HPDE6-E6E7 (cell line): Measurements from ENCODE around the gene KCNQ2.

Experiments
- DNase-seq: peaks from one replicate; pipeline ENCODE4 v3.0.0; 2011; ENCODE audit warnings: missing footprints; ENCODE audit errors: extremely low spot score

Gene KCNQ2

DNA sequence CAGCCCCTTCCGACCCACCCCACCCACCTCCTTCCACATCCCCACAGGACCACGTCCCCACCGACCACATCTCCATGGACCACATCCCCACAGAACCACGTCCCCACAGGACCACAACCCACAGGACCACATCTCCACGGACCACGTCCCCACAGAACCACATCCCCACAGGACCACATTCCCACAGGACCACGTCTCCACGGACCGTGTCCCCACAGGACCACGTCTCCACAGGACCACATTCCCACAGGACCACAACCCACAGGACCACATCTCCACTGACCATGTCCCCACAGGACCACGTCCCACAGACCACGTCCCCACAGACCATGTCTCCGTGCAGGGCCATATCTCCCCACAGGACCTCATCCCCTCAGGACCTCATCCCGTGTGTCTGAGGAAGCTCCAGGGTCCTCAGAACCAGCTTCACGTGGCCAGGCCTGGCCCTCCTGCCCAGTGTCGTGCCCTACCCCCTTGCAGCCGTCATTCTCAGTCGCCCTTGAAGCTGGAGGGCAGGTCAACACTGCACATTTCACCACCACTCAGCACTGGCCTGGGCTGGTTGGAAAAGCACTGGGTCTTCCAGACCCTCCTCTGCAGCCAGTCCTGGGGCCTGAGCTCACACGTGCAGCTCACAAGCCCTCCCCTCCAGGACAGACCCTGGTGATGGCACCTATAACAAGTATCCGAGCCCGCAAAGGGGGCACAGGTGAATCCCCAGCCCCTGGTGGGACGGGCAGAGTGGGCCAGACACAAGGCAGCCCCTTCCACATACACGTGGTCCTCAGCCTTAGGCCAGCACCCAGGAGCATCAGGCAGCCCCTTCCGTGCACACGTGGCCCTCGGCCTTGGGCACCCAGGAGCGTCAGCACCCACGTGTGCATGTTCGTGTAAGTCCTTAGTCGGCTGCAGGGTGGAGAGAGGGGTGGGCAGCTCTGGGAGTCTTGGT, 115.2 kb downstream of the KCNQ2 start:
- no peak for DNase-seq

DNA sequence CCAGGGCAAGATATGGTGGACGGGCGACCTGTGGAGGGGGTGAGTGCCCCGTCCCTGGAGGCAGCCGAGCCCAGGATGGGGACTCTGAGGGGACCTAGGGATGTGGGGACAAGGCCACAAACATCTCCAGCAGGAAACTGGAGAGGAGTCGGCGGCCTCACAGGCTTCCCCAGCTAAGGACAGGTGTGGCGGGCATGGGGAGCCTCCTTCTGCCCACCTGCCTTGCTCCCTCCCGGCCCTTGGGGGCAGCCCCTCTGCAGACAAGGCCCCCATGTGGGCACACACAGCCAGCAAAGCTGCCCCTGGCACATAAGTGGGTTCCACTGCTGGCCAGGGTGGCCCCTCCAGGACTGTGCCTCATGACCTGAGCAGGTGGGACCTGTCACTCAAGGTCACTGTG, 115.9 kb downstream of the KCNQ2 start:
- no peak for DNase-seq

DNA sequence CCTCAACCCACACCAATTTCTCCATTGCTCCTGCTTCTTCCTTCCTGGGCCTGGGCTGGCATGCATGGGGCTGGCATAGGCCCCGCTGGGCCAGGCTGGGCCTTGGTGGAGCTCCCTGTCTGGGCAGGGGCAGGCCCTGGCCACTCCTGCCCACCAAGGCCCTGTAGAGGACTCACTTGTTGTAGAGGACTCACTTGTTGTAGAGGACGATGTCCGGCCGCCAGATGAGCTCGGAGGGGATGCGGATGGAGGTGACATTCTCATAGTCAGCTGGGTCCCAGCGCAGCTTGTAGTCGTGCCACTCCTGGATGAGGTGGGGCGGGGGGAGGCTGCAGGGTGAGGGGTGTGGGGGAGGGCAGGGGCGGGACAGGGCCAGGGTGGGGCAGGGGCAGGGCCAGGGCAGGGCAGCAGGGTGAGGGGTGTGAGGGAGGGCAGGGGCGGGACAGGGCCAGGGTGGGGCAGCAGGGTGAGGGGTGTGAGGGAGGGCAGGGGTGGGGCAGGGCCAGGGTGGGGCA, 116.6 kb downstream of the KCNQ2 start:
- no peak for DNase-seq

DNA sequence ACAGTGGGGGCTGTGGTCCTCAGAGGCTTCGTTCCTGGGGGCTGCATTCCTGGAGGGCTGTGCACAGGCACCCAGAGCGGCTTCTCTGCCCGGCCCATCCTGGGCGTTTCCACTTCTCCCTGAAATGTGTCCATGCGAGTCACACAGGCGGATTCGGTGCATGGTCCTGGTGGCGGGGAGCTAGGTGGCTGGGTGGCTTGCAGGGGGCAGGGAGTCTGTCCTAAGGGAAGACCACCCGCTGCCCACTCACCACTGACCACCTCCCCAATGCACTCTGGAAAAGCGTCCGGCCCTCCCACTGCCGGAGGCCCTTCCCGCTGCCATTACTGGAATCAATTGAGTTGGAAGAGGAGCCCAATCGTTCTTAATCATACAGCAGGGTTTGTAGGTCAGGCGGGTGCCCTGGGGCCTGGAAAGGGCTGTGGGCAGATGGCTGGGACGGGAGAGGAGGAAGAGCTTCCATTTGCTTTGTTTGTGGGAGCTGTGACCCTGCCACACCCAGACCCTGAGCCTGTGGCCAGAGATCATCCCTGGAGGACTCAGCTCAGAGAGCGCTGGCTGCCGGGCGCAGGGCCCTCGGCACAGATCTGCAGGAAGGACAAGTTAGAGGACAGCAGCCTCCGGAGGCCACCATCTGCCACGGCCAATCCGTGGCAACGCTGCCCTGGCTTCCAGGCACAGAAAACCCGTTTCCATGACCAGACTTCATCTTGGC, 117.7 kb downstream of the KCNQ2 start:
- DNase-seq: no peak

DNA sequence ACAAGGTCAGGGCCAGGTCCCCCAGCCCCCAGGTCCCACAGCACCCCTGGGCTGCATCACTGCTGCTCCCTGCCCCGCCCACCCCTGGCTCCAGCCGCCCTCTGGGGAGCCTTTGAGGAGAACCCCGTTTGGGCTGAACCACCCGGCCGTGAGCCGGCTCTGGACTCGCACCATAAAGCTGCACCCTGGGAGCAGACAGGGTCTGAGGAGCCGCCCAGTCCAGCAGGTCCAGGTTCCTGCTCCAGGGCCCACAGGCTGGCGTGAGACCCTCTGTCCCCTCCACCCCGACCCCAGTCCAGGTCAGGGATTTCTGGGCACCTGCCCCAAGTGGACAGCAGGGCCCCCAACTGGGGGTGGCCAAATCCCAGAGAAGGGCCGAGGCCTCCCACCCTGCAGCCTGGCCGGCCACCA, 119.6 kb downstream of the KCNQ2 start:
- DNase-seq: no peak

DNA sequence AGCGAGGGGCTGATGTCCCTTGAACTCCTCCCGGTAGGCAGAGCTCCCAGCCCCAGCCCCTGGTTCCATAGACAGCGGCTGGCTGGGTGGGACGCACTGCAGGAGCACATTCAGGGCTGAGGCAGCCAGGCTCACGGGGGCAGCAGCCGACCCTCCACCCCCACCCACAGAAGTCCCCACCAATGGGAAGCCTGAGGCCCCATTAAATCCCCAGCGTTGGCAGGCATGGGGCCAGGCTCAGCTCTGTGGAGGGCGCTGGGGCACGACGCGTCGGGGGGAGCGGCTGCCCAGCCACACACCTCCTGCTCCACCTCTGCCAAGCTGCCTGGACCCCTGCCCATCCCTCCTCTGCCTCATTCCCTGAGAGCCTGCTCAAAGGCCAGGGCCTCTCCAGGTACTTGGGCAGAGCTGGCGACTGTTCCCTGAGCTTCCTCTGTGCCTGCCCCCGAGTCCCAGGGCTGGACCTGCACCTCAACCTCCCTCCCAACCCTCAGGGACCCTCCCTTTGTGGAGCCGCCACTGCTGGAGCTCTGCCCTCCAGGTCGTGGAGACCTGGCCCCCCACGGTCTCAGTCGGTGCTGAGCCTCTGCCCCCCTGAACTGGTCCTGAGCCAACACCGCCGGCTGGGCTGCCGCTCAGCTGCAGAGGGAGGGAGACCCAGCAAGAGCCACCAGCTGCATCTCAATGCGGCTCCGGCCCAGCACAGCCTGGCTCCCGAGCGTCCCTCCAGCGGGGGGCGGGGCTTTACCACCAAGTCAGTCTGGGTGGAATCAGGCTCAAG, 120.5 kb downstream of the KCNQ2 start:
- DNase-seq: no peak

DNA sequence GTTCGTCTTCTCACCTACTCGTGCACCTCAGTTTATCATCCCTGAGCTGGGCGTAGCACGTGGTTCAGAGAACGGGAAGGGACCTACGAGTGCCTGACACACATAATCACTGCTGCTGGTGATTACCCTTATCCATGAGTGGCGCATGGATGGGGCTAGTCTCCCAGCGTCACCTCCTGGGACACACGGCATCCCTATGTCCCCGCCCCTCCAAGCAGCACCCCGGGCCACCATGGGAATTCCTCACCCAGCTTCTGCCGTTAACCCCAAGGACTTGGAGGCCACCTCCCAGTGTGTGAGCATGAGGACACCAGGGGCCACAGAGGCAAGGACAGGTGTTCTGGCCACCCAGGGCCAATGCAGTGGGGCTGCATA, 121.1 kb downstream of the KCNQ2 start:
- no peak for DNase-seq

DNA sequence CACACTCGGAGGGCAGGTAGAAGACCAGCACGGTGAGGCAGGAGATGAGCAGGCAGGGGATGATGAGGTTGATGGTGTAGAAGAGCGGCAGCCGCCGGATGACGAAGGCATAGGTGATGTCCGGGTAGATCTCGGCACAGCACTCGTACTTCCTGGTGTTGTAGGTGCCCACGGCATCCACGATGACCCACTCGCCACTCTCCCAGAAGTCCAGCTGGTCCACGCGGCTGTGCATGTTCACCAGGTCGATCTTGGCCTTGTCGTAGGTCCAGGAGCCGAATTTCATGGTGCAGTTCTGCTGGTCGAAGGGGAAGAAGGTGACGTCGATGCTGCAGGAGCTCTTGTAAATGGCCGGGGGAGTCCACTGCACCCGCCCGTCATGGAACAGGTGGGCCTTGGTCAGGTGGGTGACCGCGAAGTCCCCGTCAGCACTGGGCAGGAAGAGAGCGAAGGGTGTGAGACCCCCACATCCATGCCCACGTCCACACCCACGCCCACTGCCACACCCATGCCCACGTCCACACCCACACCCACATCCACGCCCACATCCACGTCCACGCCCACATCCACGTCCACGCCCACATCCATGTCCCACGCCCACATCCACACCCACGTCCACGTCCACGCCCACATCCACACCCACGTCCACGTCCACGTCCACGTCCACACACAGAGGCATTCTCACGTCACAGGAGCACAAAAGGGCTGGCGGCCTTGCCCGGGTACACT, 121.7 kb downstream of the KCNQ2 start:
- DNase-seq: no peak
